ENCODE results near the gene AKR7A2.
"Not testable (repeated sequence)": the region's sequence is repeated elsewhere in the genome, so short reads cannot be mapped to it uniquely, and the experiment has no call there.

AKR7A2 gene

DNA sequence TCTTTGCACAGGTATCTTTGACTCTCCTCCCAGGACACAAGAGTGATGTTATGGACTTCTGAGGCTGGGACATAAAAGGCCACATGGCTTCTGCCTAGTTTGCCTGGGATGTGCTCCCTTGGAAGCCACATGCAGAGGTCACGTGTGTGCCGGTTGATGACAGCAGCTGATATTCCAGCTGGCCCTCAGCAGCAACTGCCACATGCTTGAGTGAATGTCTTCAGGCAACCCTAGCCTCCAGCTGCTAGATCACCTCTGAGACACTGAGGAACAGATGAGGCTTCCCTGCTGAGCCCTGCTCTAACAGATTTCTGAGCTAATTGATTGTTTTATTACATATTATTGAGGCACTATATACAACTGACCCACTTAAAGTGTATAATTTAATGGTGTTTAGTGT lies 11.7 kb downstream of the AKR7A2 start:
- H3K14ac ChIP-seq (ENCODE audit: low read length) = no peak overlapping the region
- peaks cover 8% of the 10 kb centered on the region for H3K9me3 ChIP-seq (ENCODE audit: insufficient read depth, low read depth, low read length)
- H3K4me1 ChIP-seq (ENCODE audit: control insufficient read depth in 1 of 2, insufficient read depth in 2 of 2, low read length in 2 of 2) = no peaks in the 10 kb centered on the region
- no peak overlapping the region for H3K18ac ChIP-seq (ENCODE audit: low read length)
- H2BK5ac ChIP-seq (ENCODE audit: low read depth, low read length, poor library complexity) = no peak overlapping the region
- H2AFZ ChIP-seq (ENCODE audit: insufficient read depth, low read length, poor library complexity) = no peak overlapping the region
- no peaks in the 10 kb centered on the region for H3K79me1 ChIP-seq (ENCODE audit: low read length)
- H2AK5ac ChIP-seq (ENCODE audit: low read length) = no peak overlapping the region
- no peak overlapping the region for H3K9ac ChIP-seq (ENCODE audit: low read length)
- no peak overlapping the region for H2BK120ac ChIP-seq (ENCODE audit: insufficient read depth, low read length, poor library complexity)
- no peaks in the 10 kb centered on the region for H3K79me2 ChIP-seq (ENCODE audit: control insufficient read depth, insufficient read depth, low read length, poor library complexity)
- no peak overlapping the region for H3K23ac ChIP-seq (ENCODE audit: low read length)
- DNase-seq = no peak
- H3K27ac ChIP-seq (ENCODE audit: low read depth, low read length) = no peak overlapping the region
- no peak overlapping the region for H3K4me2 ChIP-seq (ENCODE audit: low read length)
- no peaks in the 10 kb centered on the region for H3K27me3 ChIP-seq (ENCODE audit: insufficient read depth, low read length)
- H4K12ac ChIP-seq (ENCODE audit: low read depth, low read length) = no peak overlapping the region
- no peak overlapping the region for H4K8ac ChIP-seq (ENCODE audit: low read depth, low read length)
- H3K36me3 ChIP-seq (ENCODE audit: control insufficient read depth in 1 of 2, insufficient read depth in 2 of 2, low read length in 2 of 2) = peaks cover 14 to 27% of the 10 kb centered on the region in 2 experiments
- WGBS (ENCODE audit: extremely low coverage, insufficient coverage, insufficient read length) = no CpG with 5 or more reads among the region's 2 CpGs
- peak overlapping the region; percentile 44 for H3K4me3 ChIP-seq (ENCODE audit: low read depth, low read length)
- H2BK12ac ChIP-seq (ENCODE audit: low read length) = no peak overlapping the region
- no peak overlapping the region for H4K91ac ChIP-seq (ENCODE audit: low read depth, low read length)
- no peak overlapping the region for H3K4ac ChIP-seq (ENCODE audit: low read depth, low read length)

DNA sequence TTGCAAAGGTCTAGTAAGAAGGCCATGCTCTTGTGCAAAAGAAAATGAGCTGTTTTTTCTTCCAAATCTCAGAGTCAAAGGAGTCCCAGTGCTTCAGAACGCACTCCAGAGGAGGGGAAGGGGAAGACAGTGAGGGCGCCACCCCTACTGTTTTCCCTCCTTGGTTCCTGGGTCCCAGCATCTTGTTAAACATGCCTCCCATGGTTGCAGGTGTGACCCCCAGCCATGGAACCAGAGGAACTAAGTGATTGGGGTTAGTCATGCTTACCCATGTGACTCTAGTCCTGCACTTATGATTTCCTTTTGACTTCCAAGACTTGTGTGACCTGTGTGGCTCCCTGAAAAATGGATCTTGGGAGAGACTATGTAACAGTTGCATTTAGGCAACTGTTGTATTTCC lies 17.3 kb downstream of the AKR7A2 start:
- DNase-seq = no peak
- Histone ChIP-seq H4K12ac (ENCODE audit: low read depth, low read length) (no peak overlapping the region), H3K4me1 (ENCODE audit: control insufficient read depth in 1 of 2, insufficient read depth in 2 of 2, low read length in 2 of 2) (no peaks in the 10 kb centered on the region), H3K9ac (ENCODE audit: low read length) (no peak overlapping the region), H2AFZ (ENCODE audit: insufficient read depth, low read length, poor library complexity) (no peak overlapping the region), H2BK5ac (ENCODE audit: low read depth, low read length, poor library complexity) (no peak overlapping the region), H2BK120ac (ENCODE audit: insufficient read depth, low read length, poor library complexity) (no peak overlapping the region), H3K79me1 (ENCODE audit: low read length) (no peaks in the 10 kb centered on the region), H3K14ac (ENCODE audit: low read length) (no peak overlapping the region), H3K9me3 (ENCODE audit: insufficient read depth, low read depth, low read length) (peaks cover 11% of the 10 kb centered on the region), H3K4ac (ENCODE audit: low read depth, low read length) (no peak overlapping the region), H3K27me3 (ENCODE audit: insufficient read depth, low read length) (no peaks in the 10 kb centered on the region), H3K4me2 (ENCODE audit: low read length) (no peak overlapping the region), H2BK12ac (ENCODE audit: low read length) (no peak overlapping the region), H3K18ac (ENCODE audit: low read length) (no peak overlapping the region), H3K79me2 (ENCODE audit: control insufficient read depth, insufficient read depth, low read length, poor library complexity) (no peaks in the 10 kb centered on the region), H3K27ac (ENCODE audit: low read depth, low read length) (no peak overlapping the region), H2AK5ac (ENCODE audit: low read length) (no peak overlapping the region), H4K91ac (ENCODE audit: low read depth, low read length) (no peak overlapping the region), H3K4me3 (ENCODE audit: low read depth, low read length) (no peak overlapping the region), H3K23ac (ENCODE audit: low read length) (no peak overlapping the region), H3K36me3 (ENCODE audit: control insufficient read depth in 1 of 2, insufficient read depth in 2 of 2, low read length in 2 of 2) (peaks cover 0 to 2% of the 10 kb centered on the region in 2 experiments), H4K8ac (ENCODE audit: low read depth, low read length) (no peak overlapping the region)
- WGBS (ENCODE audit: extremely low coverage, insufficient coverage, insufficient read length) = no CpG with 5 or more reads among the region's 2 CpGs

DNA sequence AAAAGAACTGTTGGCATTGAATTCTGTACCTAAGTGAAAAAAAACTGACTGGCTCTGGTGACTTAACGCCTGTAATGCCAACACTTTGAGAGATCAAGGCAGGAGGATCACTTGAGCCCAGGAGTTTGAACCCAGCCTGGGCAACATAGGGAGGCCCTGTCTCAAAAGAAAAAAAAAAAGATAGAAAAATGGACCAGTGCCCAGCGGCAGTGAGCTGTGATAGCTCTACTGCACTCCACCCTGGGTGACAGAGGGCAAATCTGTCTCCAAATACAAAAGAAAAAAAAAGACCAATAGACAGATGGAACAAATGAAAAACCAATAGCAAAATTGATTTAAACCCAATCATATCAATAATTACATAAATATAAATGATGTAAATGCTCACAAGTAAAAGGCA lies 22.7 kb downstream of the AKR7A2 start:
- Histone ChIP-seq H3K9me3 (ENCODE audit: insufficient read depth, low read depth, low read length) (peaks cover 5% of the 10 kb centered on the region), H3K4me3 (ENCODE audit: low read depth, low read length) (no peak overlapping the region), H3K9ac (ENCODE audit: low read length) (no peak overlapping the region), H2BK12ac (ENCODE audit: low read length) (no peak overlapping the region), H2AK5ac (ENCODE audit: low read length) (no peak overlapping the region), H3K79me1 (ENCODE audit: low read length) (no peaks in the 10 kb centered on the region), H4K8ac (ENCODE audit: low read depth, low read length) (no peak overlapping the region), H3K4me2 (ENCODE audit: low read length) (peak overlapping the region; percentile 61), H4K12ac (ENCODE audit: low read depth, low read length) (no peak overlapping the region), H3K18ac (ENCODE audit: low read length) (no peak overlapping the region), H4K91ac (ENCODE audit: low read depth, low read length) (no peak overlapping the region), H3K27ac (ENCODE audit: low read depth, low read length) (no peak overlapping the region), H3K4ac (ENCODE audit: low read depth, low read length) (no peak overlapping the region), H2AFZ (ENCODE audit: insufficient read depth, low read length, poor library complexity) (no peak overlapping the region), H3K14ac (ENCODE audit: low read length) (no peak overlapping the region), H3K4me1 (ENCODE audit: control insufficient read depth in 1 of 2, insufficient read depth in 2 of 2, low read length in 2 of 2) (peaks cover 3 to 4% of the 10 kb centered on the region in 2 experiments), H3K79me2 (ENCODE audit: control insufficient read depth, insufficient read depth, low read length, poor library complexity) (no peaks in the 10 kb centered on the region), H3K27me3 (ENCODE audit: insufficient read depth, low read length) (no peaks in the 10 kb centered on the region), H3K36me3 (ENCODE audit: control insufficient read depth in 1 of 2, insufficient read depth in 2 of 2, low read length in 2 of 2) (peaks cover 0 to 5% of the 10 kb centered on the region in 2 experiments), H2BK120ac (ENCODE audit: insufficient read depth, low read length, poor library complexity) (no peak overlapping the region), H3K23ac (ENCODE audit: low read length) (no peak overlapping the region), H2BK5ac (ENCODE audit: low read depth, low read length, poor library complexity) (no peak overlapping the region)
- WGBS (ENCODE audit: extremely low coverage, insufficient coverage, insufficient read length) = no CpG with 5 or more reads among the region's 2 CpGs
- DNase-seq = no peak

- H3K36me3 ChIP-seq (ENCODE audit: control insufficient read depth in 1 of 2, insufficient read depth in 2 of 2, low read length in 2 of 2); H3K79me2 ChIP-seq (ENCODE audit: control insufficient read depth, insufficient read depth, low read length, poor library complexity); H4K8ac ChIP-seq (ENCODE audit: low read depth, low read length); H3K9ac ChIP-seq (ENCODE audit: low read length); H2AK5ac ChIP-seq (ENCODE audit: low read length); H3K14ac ChIP-seq (ENCODE audit: low read length); H3K27me3 ChIP-seq (ENCODE audit: insufficient read depth, low read length); H4K91ac ChIP-seq (ENCODE audit: low read depth, low read length); H3K23ac ChIP-seq (ENCODE audit: low read length); H2AFZ ChIP-seq (ENCODE audit: insufficient read depth, low read length, poor library complexity); H3K27ac ChIP-seq (ENCODE audit: low read depth, low read length); H2BK12ac ChIP-seq (ENCODE audit: low read length); H3K18ac ChIP-seq (ENCODE audit: low read length); H3K4me1 ChIP-seq (ENCODE audit: control insufficient read depth in 1 of 2, insufficient read depth in 2 of 2, low read length in 2 of 2); H2BK120ac ChIP-seq (ENCODE audit: insufficient read depth, low read length, poor library complexity); H2BK5ac ChIP-seq (ENCODE audit: low read depth, low read length, poor library complexity); H4K12ac ChIP-seq (ENCODE audit: low read depth, low read length); H3K9me3 ChIP-seq (ENCODE audit: insufficient read depth, low read depth, low read length); H3K79me1 ChIP-seq (ENCODE audit: low read length); H3K4ac ChIP-seq (ENCODE audit: low read depth, low read length): not testable (repeated sequence)
- WGBS (ENCODE audit: extremely low coverage, insufficient coverage, insufficient read length) = no CpG with 5 or more reads among the region's 82 CpGs
- DNase-seq = peak in 1 of 2 donors; percentile 39
- H3K4me2 ChIP-seq (ENCODE audit: low read length) = peak within 1 kb of the TSS; percentile 61
- H3K4me3 ChIP-seq (ENCODE audit: low read depth, low read length) = peak within 1 kb of the TSS; percentile 41
Observed at GRCh38 chr1:19288324-19289241, 23.4 kb downstream of the AKR7A2 start, which contains the start of gene AKR7A3. AKR7A3 (minus strand) TSS chr1:19288770; CDS start chr1:19288709, 61 bp downstream.

Data from trophoblast cell (in vitro differentiated cells and primary cell).